ENCODE results near the gene NME7.
"Not testable (repeated sequence)": the region's sequence is repeated elsewhere in the genome, so short reads cannot be mapped to it uniquely, and the experiment has no call there.

NME7 gene, protein sequence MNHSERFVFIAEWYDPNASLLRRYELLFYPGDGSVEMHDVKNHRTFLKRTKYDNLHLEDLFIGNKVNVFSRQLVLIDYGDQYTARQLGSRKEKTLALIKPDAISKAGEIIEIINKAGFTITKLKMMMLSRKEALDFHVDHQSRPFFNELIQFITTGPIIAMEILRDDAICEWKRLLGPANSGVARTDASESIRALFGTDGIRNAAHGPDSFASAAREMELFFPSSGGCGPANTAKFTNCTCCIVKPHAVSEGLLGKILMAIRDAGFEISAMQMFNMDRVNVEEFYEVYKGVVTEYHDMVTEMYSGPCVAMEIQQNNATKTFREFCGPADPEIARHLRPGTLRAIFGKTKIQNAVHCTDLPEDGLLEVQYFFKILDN

GRCh38 chr1:169367686-169368405 is at the start of gene NME7, which contains the start of gene BLZF1:
TSS of gene NME7 (minus strand) at chr1:169367797. CDS start at chr1:169367710, 87 bp downstream.
TSS of gene BLZF1 (plus strand) at chr1:169368195. CDS start at chr1:169369523, 1,328 bp downstream.
- DNase-seq: peak; percentile 87 to 97 (median 94)

GRCh38 chr1:169414952-169415351 is 47.4 kb upstream of the NME7 start:
- no peak for DNase-seq

- not testable (repeated sequence) for DNase-seq
These were observed 40.7 kb upstream of the NME7 start for GRCh38 chr1:169408340-169408739.

- not testable (repeated sequence) for DNase-seq
These were observed 35.0 kb upstream of the NME7 start for GRCh38 chr1:169402578-169402977.

- no peak for DNase-seq
These were observed 28.4 kb upstream of the NME7 start for GRCh38 chr1:169395955-169396354.

GRCh38 chr1:169392406-169392805 is 24.8 kb upstream of the NME7 start:
- no peak for DNase-seq

DNA sequence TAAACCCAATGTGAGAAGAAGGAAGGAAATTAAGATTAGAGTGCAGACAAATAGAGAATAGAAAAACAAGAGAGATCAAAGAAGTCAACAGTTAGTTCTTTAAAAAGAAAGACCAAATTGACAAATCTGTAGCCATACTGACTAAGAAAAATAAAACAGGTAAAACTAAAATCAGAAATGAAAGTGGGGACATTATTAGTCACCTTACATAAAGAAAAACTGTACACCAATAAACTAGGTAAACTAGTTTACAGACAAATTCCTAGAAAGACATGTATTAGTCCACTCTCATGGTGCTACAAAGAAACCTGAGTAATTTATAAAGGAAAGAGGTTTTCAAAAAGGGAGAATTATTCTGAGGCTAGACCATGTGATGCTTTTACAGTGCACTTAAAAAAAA is 22.7 kb upstream of the NME7 start:
- no peak for DNase-seq

DNA sequence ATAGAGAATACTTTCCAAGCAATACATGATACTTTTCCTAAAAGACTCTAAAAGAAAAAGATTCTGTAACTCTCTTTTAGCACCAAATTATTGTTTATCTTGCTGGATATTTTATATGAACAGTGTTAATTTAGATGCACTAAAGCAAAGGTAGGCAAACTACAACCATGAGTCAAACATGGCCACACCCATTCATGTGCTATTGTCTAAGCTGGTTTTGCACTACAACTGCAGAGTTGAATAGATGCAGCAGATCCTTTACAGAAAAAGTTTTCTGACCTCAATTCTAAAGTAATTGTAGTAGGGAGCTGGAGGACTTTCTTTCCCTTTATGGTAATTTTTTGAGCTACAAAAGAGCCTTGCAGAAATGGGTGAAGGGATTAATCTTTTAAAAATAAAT is 19.8 kb upstream of the NME7 start:
- no peak for DNase-seq

GRCh38 chr1:169383449-169383848 is 15.9 kb upstream of the NME7 start:
- no peak for DNase-seq

- no peak for DNase-seq
These were observed 13.6 kb upstream of the NME7 start for GRCh38 chr1:169381162-169381561.

- no peak for DNase-seq
These were observed 3.8 kb upstream of the NME7 start for GRCh38 chr1:169371404-169371803.

- peak in 2 of 4 experiments; percentile 5 to 7 for DNase-seq
These were observed 791 bp upstream of the NME7 start for GRCh38 chr1:169368406-169368769.

GRCh38 chr1:169367096-169367685 is 406 bp downstream of the NME7 start:
- DNase-seq: no peak

DNA sequence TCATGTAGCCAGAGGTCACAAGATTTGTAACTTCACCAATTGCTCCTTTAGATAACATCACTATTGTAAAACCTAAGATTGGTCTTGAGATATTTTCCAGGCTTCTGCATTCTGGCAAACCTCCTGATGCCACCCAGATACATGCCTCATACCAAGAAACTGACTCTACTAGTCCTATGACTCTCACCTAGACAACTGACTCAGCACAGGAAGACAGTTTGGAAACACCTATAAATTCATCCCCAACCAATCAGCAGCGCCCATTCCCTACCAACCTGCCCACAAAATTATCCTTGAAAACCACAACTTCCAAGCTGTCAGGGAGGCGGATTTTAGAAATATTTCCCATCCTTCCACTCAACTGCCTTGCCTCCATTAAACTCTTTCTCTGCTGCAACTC is 2.6 kb downstream of the NME7 start:
- DNase-seq: no peak

DNA sequence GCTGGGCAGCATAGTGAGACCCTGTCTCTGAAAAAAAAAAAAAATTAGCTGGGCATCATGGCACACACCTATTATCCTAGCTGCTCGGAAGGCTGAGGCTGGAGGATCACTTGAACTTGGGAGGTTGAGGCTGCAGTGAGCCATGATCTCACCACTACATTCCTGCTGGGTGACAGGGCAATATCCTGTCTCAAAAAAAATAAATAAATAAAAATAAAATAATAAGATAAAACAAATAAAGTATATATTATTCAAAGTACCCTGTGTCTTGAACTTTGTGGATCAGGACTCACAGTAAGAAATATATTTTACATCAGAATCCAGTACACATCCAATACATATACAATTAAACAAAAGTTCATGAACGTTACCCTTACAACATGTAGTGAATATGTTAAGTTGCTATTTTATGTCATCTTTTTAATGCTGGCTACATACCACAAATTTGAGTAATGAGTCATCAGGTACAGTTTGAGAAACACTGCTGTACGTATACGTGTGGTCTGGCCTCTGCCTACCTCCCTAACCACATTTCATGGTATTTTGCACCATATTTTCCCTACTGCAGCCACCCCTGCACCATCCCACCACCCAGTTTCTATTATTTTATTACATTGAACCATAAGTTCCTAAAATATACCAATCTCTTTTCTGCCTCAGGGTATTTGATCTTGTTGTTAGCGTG is 4.4 kb downstream of the NME7 start:
- no peak for DNase-seq

DNA sequence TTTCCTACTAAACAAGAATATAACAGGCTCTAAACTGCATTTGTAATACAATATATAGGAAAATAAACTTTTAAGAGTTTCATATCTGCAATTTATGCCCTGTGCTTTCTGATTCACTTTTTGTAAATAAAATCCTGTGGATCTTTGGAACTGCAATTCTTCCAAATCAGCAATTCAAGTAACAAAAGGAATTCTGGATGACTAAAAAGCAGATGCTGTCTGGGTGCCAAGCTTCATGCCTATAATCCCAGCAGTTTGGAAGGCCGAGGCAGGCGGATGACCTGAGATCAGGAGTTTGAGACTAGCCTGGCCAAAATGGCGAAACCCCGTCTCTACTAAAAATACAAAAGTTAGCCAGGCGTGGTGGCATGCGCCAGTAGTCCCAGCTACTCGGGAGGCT is 6.3 kb downstream of the NME7 start:
- DNase-seq: no peak

GRCh38 chr1:169360415-169360814 is 7.2 kb downstream of the NME7 start:
- DNase-seq: no peak

DNA sequence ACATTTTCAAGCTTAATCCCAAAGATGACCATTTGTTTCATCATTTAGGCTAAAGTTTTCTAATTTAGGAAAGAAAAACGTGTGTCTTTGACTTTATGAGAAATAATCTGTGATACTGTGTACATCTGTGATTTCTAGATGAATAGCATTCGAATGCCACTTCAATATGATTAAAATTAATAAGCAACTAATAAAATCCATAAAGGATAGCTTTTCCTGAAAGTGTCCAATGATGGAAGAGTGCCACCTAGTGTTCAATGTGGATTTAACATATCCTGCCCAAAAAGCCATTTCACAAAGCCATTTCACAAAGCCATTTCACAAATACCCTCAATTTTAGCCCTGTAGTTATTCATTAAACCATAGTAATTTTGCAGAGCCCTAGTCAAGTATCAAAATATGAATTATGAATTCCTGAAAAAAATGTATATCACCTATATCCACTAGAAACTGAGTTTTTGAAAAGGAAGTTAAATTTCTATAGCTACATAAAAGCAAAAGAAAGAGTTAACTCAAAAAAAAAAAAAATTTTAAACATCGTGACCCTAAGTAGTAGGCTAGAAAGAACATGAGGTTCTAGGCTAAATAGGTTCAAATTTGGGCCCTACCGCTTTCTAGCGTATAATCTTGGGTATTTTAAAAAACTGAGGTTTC is 19.1 kb downstream of the NME7 start:
- DNase-seq: no peak

GRCh38 chr1:169347688-169348382 is 19.8 kb downstream of the NME7 start:
- DNase-seq: no peak

GRCh38 chr1:169346036-169346589 is 21.5 kb downstream of the NME7 start:
- no peak for DNase-seq

DNA sequence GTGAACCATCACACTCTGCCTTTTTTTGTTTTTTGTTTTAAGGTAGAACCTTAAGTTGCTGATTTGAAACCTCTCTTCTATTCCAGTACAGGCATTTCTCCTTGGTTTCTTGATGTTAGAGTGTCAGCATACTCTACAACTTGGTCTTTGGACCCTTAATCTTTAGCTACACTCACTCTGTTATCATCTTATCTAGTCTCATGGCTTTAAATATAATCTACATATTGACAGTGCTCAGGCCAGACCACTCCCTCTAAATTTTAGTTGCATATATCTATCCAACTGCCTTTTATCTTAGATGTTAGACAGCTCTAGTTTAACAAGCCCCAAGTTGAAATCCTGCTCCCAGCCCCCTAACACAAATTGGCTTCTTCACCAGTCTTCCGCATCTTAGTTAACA is 22.1 kb downstream of the NME7 start:
- no peak for DNase-seq

GRCh38 chr1:169342096-169342495 is 25.5 kb downstream of the NME7 start:
- DNase-seq: not testable (repeated sequence)

Data from activated naive CD4-positive, alpha-beta T cell (primary cell).